Glomerular visceral epithelial cell (primary cell): ENCODE results near the gene KCNH3.
"Not testable (repeated sequence)": the region's sequence is repeated elsewhere in the genome, so short reads cannot be mapped to it uniquely, and the experiment has no call there.

Source experiments
- DNase-seq: peaks from one replicate; pipeline ENCODE4 v3.0.0-alpha.2; 2016; ENCODE audit errors: extremely low spot score

Gene KCNH3, protein sequence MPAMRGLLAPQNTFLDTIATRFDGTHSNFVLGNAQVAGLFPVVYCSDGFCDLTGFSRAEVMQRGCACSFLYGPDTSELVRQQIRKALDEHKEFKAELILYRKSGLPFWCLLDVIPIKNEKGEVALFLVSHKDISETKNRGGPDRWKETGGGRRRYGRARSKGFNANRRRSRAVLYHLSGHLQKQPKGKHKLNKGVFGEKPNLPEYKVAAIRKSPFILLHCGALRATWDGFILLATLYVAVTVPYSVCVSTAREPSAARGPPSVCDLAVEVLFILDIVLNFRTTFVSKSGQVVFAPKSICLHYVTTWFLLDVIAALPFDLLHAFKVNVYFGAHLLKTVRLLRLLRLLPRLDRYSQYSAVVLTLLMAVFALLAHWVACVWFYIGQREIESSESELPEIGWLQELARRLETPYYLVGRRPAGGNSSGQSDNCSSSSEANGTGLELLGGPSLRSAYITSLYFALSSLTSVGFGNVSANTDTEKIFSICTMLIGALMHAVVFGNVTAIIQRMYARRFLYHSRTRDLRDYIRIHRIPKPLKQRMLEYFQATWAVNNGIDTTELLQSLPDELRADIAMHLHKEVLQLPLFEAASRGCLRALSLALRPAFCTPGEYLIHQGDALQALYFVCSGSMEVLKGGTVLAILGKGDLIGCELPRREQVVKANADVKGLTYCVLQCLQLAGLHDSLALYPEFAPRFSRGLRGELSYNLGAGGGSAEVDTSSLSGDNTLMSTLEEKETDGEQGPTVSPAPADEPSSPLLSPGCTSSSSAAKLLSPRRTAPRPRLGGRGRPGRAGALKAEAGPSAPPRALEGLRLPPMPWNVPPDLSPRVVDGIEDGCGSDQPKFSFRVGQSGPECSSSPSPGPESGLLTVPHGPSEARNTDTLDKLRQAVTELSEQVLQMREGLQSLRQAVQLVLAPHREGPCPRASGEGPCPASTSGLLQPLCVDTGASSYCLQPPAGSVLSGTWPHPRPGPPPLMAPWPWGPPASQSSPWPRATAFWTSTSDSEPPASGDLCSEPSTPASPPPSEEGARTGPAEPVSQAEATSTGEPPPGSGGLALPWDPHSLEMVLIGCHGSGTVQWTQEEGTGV

DNA sequence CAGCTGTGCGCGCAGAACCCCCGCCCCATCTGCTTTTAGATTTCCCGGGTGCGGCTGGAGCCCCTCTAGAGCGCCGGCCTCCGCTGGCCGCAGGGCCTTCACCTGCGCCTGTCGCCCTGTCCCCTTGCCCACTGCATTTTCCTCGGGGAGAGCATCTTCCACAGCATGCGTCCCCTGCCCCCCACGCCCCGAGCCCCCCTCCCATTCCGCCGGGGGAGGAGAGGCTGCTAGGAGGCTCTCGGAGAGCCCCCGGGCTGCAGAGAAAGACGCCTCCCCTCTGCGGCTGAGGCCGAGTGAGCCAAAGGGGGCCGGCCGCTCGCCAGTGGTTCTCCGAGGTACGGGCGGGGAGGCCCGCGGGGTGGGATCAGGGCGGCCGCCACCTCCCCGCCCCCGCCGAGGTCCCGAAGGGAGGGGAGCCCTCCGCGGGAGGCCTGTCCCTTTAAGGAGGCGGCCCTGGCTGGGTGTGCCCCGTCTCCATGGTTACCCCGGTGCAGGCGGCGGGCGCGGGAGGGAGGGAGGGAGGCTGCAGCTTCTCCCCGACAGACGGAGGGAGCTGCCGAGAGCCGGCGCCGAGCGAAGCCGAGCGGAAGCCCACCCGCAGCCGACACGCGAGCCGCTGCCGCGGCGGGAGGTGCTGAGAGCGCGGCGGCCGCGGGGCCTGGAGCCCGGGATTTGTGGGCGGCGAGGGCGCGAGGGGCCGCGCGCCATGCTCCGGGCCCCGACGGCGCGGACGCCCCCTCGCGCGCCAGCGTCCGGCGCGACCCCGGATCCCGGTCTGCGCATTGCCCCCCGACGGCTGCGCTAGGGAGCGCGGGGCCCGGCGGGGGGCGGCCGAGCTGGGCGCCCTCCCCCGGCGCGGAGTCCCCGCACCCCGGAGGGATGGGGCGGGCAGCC lies at the start of gene KCNH3:
TSS of gene KCNH3 (plus strand) at position 521 of the 894 bp plus-strand sequence. CDS start 387 bp downstream, outside the sequence.
- DNase-seq: peak; percentile 70

DNA sequence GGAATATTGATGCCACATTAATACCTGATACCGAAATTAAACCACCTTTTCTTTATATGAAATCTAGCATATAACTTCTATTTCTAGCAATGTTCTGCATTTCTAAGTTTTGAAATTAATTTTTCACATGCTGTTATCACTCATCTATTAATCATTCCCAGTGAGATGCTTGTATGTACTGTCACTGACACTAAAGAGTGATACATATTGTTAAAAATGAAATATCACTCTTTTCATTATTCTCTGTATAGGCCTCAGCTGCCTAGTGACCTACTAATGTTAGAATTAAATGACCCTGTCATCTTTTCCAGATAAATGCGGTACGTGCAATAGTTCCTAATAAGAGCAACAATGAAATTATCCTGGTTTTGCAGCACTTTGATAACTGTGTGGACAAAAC lies 49.7 kb upstream of the KCNH3 start:
- DNase-seq: no peak

DNA sequence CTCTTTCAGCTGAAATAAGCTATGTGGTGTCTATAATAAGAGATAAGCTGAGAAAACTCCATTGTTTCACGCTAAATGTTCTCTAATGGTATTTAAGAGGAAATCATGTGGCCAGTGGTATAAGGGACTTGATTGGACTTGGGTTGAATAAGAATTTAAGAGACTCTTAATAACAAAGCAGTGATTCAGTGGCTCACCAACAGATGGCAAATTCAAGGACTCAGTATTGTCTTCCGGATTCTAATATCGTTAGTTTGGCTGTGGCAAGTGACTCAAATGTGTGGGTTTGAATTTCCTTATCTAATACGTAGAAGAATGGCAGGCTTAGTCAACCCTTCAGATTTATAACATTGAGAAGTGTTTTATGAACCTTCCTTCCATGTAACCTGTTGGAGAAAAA lies 49.1 kb upstream of the KCNH3 start:
- peak; percentile 76 for DNase-seq

DNA sequence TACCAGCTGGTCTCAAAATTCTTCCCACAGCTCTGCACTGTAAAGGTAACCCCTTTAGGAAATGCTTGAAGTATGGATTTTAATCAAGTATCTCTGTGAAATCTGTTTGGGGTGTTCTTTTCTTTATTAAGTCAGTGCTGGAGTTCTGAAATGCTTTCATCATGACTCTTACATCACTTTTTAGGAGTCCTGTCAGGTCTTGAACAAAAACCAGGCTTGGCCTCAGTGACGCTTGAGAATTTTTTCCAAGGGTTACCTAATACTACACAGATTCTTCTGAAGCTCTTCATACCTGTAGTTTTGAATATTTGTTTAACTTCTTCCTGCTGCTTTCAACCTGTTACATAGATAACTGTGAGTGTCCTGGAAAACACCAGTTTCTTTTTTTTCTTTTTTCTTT lies 47.0 kb upstream of the KCNH3 start:
- DNase-seq: no peak

DNA sequence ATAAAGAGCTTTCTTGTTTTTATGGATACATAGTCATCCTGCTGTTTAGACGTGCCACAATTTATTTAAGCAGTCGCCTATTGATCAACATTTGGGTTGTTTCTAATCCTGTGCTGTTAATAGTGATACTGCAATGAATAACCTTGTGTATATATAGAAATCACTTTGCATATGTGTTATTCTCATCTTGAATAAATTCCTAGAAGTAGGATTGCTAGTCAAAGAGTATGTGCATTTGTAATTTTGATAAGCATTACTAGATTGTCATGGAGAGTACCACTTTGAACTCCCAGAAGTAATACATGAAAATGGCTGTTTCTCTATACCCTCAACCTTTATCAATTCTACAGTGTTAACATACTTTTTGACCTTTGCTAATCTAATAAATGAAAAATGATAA lies 44.9 kb upstream of the KCNH3 start:
- no peak for DNase-seq

DNA sequence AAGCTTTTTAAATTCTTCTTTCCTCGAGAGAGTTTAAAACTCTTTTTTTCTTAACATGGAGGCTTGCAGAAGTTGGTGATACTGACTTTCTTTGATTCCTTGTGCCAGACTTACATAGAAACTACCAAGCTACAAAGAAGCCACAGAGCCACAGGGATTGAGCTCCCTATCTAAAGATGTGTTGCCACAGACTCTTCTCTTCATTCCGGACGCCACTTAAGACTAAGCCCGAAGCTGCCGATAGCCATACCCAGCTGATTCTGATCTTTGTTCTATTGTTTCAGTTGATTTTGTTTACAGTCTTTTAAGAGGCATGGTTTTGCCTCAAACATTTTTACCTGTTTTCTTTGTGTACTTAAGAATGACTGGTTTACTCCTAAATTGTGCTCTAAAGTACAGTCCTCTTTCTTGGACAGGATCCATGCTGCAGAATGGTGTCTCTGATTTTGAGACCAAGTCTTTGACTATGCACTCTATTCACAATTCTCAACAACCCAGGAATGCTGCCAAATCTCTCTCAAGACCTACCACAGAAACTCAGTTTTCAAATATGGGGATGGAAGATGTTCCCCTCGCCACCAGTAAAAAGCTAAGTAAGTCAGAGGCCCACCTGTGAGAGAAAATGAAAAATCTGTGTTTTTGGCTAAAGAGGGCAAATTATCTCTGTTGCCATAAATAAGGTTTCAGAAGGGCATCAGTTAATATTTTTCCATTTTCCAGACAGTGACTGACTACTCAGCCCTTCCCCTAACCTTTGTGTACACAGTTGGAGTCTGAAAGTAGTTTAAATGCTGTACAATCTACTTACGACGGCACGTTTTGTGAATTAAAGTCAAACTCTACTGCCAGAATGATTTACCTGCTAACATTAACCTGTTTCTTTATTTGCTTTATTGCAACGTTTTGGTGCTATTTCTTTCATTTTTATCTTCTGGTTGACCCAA lies 42.1 kb upstream of the KCNH3 start:
- no peak for DNase-seq

DNA sequence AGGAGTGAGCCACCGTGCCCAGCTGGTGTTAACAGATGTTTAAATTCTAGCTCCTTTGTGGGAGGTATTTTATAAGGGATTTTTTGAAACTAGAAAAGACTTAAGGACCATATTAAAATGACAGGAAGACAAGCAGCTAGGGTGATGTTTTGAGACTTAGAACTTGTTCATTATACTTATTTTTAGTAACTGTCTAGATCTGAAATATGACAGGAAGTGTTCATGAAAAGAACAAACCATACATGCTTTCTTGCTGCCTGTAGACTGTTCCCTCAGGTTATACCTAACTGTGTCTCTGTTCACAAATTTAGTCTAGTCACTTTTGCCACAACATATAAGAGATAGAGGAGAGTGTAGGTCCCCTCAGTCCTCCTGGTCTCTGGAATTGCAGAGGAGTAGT lies 36.9 kb upstream of the KCNH3 start:
- DNase-seq: no peak

DNA sequence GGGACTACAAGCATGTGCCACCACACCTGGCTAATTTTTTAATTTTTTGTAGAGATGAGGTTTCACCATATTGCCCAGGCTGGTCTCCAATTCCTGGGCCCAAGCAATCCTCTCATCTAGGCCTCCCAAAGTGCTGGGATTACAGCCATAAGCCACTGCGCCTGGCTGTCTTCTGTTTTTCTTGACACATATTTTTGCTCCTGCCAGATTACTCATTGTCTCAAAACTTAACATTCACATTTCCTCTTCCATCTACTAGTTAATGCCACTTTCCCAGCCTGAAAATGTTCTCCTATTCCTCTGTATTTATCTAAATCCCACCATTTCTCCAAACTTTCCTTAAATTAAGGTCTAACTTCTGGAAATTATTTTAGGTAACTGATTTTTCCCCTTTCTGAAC lies 36.2 kb upstream of the KCNH3 start:
- no peak for DNase-seq

DNA sequence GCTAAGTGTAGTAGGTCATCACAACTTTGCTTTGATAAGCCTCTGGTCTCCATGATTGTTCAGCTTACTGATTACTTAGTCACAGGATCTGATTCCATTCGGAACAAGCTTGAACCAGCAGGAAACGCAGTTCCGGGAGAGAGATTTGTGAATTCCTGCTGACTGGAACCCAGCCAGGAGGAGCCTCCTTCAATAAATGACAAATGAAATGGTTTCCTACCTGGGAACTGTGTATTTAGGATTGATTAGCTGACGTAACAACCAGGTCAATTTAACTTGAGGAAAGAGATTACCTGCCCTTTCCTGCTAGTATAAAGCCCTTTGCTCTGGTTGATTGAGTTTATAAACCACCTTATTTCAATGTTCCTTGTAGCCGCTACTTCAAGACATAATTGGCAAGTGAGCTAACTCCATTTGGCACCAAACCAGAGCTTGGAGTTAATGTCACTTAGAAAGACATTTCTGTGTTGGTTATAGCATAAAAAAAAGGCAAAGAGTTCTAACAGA lies 35.1 kb upstream of the KCNH3 start:
- peak; percentile 85 for DNase-seq

DNA sequence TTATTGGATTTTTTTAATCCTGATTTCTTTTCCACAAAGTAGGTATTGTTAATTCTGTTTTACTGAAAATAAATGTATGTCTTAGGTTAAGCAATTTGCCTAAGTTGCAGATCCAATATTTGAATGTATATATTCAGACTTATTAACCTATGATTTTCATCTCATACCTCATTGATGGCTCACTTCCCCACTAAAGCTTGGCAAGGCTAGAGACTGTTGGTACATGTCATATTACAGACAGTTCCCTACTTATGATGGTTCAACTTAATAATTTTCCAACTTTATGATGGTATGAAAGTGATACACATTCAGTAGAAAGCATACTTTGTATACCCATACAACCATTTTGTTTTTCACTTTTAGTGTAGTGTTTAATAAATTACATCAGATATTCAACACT lies 33.2 kb upstream of the KCNH3 start:
- no peak for DNase-seq

DNA sequence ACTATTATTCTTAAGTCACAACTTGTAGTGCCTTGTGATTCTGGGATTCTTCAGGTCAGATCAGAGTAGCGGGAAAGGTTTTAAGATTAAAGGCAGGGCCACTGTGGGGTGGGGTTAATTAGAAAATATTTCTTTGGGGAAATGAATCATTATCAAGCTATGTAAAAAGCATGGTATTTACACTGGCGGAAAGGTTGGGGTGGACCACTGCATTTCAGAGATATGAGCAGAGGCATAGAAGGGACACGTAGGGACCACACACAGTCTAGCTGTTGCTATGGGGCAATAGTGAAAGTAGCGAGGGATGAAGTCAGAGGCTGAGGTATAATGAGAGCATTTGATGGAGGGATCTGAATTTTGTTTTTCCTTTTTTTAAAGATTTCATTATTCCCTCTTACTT lies 31.7 kb upstream of the KCNH3 start:
- DNase-seq: peak; percentile 91

DNA sequence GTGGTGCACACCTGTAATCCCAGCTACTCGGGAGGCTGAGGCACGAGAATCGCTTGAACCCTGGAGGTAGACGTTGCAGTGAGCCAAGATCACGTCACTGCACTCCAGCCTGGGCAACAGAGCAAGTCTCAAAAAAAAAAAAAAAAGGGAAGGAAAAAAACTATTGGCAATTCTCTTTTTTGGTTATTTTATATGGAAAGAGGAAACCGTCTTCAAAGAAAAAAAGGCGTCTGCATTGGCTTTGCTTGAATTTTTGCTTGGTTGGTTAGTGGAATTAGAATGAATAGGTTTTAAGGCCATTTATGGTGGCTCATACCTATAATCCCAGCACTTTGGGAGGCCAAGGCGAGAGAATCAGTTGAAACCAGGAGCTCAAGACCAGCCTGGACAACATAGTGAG lies 29.1 kb upstream of the KCNH3 start:
- not testable (repeated sequence) for DNase-seq

DNA sequence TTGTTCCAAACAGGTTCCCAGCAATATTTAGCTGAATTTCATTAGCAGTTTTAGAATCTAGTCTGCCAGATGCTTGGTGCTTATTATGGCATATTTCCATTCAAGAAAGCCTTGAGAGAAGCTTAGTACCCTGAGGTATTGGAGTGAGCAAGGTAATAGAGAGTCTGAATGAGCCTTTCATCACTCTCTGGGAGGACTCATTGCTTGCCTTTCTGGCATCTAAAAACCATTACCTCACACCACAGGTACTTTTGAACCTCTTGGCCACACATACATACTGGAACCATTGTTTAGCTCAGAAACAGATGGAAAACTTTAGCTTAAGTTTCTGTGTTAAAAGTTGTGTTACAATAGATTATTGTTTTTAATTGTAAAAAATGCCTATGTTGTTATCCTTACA lies 27.4 kb upstream of the KCNH3 start:
- DNase-seq: no peak

DNA sequence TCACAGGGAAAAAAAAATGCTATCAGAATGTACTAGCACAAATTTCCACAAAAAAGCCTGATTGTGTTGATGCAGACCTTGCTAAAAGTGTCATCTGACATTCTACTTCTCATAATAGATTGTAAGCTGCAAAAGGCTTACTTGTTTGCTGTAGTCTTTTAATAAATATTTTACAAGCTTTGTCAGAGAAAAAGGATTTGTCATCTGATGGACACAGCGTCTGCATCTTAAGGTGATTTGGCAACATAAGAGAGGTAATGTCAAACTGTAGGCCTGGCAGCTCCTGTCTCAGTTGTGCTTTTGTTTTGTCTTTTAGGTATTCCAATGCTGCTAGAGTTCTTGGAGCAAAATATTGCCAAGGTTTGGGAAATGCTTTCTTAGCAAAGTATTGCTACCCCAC lies 26.3 kb upstream of the KCNH3 start:
- DNase-seq: no peak

DNA sequence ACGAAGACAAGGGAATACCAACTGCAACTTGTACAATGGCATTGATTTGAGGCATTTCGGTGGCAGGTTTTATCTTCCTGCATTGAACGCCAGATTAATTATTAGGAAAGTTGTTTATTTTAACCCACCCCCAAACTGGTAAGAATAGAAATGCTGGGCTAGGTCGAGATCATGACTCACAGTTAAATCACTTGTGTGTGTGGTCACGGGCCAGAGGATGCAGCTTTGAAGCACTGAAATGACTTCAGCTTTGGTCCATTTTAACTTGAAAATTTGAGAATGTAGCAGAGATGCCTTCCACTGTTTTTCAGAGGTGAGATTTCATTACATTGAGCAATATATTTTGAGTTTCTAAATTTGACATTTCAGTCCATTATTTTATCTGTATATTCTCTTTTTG lies 23.6 kb upstream of the KCNH3 start:
- DNase-seq: peak; percentile 80

DNA sequence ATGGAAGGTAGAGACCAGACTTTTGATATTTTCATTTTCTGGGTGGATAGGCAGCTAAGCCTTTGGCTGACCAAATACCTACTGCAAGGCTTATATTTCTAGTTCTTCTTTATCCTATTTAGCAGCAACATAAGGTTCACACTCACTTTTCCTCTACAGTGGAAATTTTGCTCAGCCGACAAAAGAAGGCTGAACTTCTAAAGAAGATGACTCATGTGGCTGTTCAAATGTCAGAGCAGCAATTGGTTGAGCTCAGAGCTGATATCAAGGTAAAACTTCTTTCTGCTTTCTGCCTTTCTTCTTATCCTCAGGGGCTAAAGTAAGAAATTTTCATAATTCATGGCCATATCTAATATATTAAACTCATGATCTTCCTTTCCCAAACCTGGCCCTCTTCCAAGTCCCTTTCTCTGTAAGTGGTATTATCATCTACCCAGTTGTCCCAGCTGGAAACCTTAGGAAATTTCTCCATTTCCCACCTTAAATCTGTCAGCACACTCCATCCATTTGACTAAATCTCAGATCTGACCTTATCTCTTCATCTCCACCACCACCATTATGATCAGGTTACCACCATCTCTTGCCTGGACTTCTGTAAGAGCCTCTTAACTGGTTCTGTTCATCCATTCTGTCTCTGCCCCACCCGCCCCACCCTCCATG lies 19.8 kb upstream of the KCNH3 start:
- DNase-seq: no peak

DNA sequence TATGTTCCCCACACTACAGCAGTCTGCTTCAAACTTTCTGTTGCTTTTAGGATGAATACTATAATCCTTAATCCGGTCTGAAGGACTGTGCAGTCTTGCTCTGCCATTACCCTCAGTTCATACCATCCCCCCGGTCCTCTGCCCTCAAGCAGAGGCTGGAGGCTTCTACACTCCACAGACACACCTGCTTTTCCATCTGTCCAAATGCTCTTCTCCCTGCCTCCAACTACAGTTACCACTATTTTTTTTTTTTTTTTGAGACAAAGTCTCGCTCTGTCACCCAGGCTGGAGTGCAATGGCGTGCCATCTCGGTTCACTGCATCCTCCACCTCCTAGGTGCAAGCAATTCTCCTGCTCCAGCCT lies 19.3 kb upstream of the KCNH3 start:
- DNase-seq: no peak

DNA sequence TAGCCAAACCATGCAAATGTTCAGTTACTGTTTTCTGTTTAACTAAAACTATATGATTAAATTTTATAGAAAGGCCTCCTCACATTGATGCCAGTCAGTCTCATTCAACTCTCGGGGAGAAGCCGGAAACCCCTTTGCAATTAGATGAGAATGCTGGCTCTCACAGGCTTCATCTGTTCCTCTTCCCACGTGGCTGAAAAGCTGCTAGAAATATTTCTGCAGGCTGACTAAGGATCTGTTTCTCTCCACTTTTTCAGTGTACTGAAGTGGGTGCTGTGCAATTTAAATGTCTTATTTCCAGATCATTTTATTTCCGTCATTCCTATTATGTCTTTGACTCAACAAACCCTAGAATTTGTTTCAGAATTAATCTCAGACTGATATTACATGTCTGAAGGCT lies 17.4 kb upstream of the KCNH3 start:
- DNase-seq: no peak

DNA sequence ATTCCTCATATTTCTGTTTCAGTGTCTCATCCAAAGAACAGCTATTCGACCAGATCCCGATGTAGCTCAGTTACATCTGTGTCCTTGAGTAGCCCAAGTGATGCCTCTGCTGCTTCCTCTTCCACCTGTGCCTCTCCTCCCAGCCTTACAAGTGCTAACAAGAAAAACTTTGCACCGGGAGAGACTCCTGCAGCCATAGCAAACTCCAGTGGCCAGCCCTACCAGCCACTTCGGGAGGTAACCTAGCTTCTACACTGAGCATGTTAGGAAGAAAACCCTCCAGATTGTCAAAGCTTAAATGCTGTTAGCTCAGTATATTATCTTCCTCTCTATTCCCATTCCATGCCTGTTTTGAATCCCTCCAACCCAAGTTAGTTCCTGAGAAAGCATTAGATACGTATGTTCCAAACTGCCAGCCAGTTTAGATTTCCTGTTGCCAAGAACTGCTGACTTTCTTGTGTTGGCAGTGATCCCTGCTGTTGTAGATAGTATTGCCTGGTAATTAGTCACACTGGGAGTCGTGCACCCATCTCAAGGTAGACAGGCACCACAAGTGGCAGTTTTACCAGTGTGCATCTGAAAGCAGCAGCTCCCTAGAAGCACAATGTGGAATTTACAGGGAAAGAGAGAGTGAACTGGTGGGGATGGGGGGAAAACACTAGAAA lies 14.0 kb upstream of the KCNH3 start:
- no peak for DNase-seq
